CD14-positive monocyte (primary cell): ENCODE results near the gene CCDC186. TPM values are rescaled to one million over a fixed set of nuclear protein-coding genes. Genes with fewer than 3 reads are reported as not detected.

Experiments
- DNase-seq, 3 donors: peaks; one replicate each; pipeline ENCODE4 v3.0.0-alpha.2; 2011 to 2022
- H2AFZ ChIP-seq: 2 replicates; pipeline ENCODE4 v1.6.0; 2012; ENCODE audit warnings: mild to moderate bottlenecking, low read depth, low read length, inconsistent platforms; ENCODE audit not compliant: insufficient read depth, poor library complexity, severe bottlenecking
- H3K27ac ChIP-seq, 2 donors: 1 replicate in 1 of 2; 2 replicates in 1 of 2; pipeline ENCODE4 v1.5.1; 2012 to 2013; ENCODE audit warnings: low read length in 2 of 2, control low read depth in 1 of 2, inconsistent platforms in 1 of 2, low read depth in 1 of 2, mild to moderate bottlenecking in 1 of 2
- H3K27me3 ChIP-seq, 2 donors: one replicate each; pipeline versions ENCODE4 v1.6.0 to v1.6.1; 2011 to 2013; ENCODE audit warnings: low read length in 2 of 2; ENCODE audit not compliant: control insufficient read depth in 2 of 2, insufficient read depth in 2 of 2
- H3K36me3 ChIP-seq, 2 donors: replicated peaks in 1 of 2; 1 replicate in 1 of 2; 2 replicates in 1 of 2; pipeline versions ENCODE4 v1.5.1 to v1.6.1; 2012 to 2013; ENCODE audit warnings: low read length in 2 of 2, control low read depth in 1 of 2, inconsistent platforms in 1 of 2, mild to moderate bottlenecking in 1 of 2; ENCODE audit not compliant: insufficient read depth in 2 of 2, control insufficient read depth in 1 of 2
- H3K4me1 ChIP-seq, 2 donors: 1 replicate in 1 of 2; 2 replicates in 1 of 2; pipeline versions ENCODE4 v1.5.1 to v1.6.1; 2012 to 2013; ENCODE audit warnings: low read length in 2 of 2, control low read depth in 1 of 2, inconsistent platforms in 1 of 2, mild to moderate bottlenecking in 1 of 2, moderate library complexity in 1 of 2; ENCODE audit not compliant: insufficient read depth in 2 of 2, control insufficient read depth in 1 of 2
- H3K4me2 ChIP-seq: replicated peaks from 2 replicates; pipeline ENCODE3; 2012; ENCODE audit warnings: low read length, moderate library complexity, mild to moderate bottlenecking; ENCODE audit not compliant: poor library complexity, severe bottlenecking; ENCODE audit errors: extremely low read depth
- H3K4me3 ChIP-seq, 3 experiments: fragments of 200-600 bp in 1 of 3; sonication (generic) in 1 of 3; replicated peaks in 1 of 3; 1 replicate in 2 of 3; 2 replicates in 1 of 3; pipeline ENCODE4 v1.5.1; 2011 to 2013; ENCODE audit warnings: low read length in 3 of 3, mild to moderate bottlenecking in 3 of 3, control low read depth in 2 of 3, low read depth in 2 of 3, inconsistent platforms in 1 of 3, moderate library complexity in 1 of 3
- H3K79me2 ChIP-seq: 2 replicates; pipeline ENCODE4 v1.6.0; 2012; ENCODE audit warnings: mild to moderate bottlenecking, control low read depth, inconsistent platforms, low read length, moderate library complexity; ENCODE audit not compliant: insufficient read depth
- H3K9ac ChIP-seq: 2 replicates; pipeline ENCODE4 v1.6.0; 2017; ENCODE audit warnings: low read length, mild to moderate bottlenecking; ENCODE audit not compliant: insufficient read depth, poor library complexity, severe bottlenecking
- H3K9me3 ChIP-seq, 2 donors: replicated peaks in 1 of 2; 1 replicate in 1 of 2; 2 replicates in 1 of 2; pipeline versions ENCODE4 v1.5.1 to v1.6.1; 2012 to 2013; ENCODE audit warnings: low read length in 2 of 2, control low read depth in 1 of 2; ENCODE audit not compliant: control insufficient read depth in 1 of 2, insufficient read depth in 1 of 2
- H4K20me1 ChIP-seq: 2 replicates; pipeline ENCODE4 v1.6.0; 2012; ENCODE audit warnings: mild to moderate bottlenecking, low read length, control low read depth, moderate library complexity; ENCODE audit not compliant: insufficient read depth
- H3K27ac Mint-ChIP-seq, 7 donors: one replicate each; pipeline ENCODE4 v1.8.0; 2020; ENCODE audit warnings: mild to moderate bottlenecking in 7 of 7, mixed read lengths in 7 of 7, moderate library complexity in 6 of 7, inconsistent platforms in 2 of 7
- H3K27me3 Mint-ChIP-seq, 3 donors: one replicate each; pipeline ENCODE4 v1.8.0; 2021 to 2022; ENCODE audit warnings: low read depth in 3 of 3, mild to moderate bottlenecking in 3 of 3, mixed read lengths in 3 of 3, moderate library complexity in 3 of 3, inconsistent platforms in 1 of 3
- H3K36me3 Mint-ChIP-seq, 2 donors: one replicate each; pipeline ENCODE4 v1.8.0; 2020; ENCODE audit warnings: mixed read lengths in 2 of 2, inconsistent platforms in 1 of 2, mild to moderate bottlenecking in 1 of 2
- H3K4me1 Mint-ChIP-seq: one replicate; pipeline ENCODE4 v1.8.0; 2020; ENCODE audit warnings: mild to moderate bottlenecking, mixed read lengths
- H3K4me3 Mint-ChIP-seq, 2 donors: one replicate each; pipeline ENCODE4 v1.8.0; 2020; ENCODE audit warnings: mild to moderate bottlenecking in 2 of 2, mixed read lengths in 2 of 2, moderate library complexity in 1 of 2
- H3K9me3 Mint-ChIP-seq, 7 donors: one replicate each; pipeline ENCODE4 v1.8.0; 2020 to 2022; ENCODE audit warnings: mixed read lengths in 7 of 7, mild to moderate bottlenecking in 6 of 7, moderate library complexity in 6 of 7, inconsistent platforms in 2 of 7
- WGBS: methylation state at CpG from one replicate; pipeline ENCODE4 v1.1.5; 2013; ENCODE audit warnings: missing lambda C conversion rate; ENCODE audit not compliant: insufficient coverage; 5-methylcytosine and 5-hydroxymethylcytosine counted together
- intact Hi-C, 2 donors: fragments of 100-400 bp; cut with micrococcal nuclease; formaldehyde crosslinking; loops; one replicate each; pipeline versions ENCODE4 v1.15.0 to v1.15.1; 2023
- polyA plus RNA-seq, 3 donors: library from polyadenylated mRNA; depleted of rRNA in 1 of 3; unstranded in 2 of 3; stranded (reverse) in 1 of 3; fragments of 300-500 nt in 2 of 3; fragments of >200 nt in 1 of 3; fragmentation: Illumina TruSeq in 2 of 3; gene quantifications; 1 replicate in 2 of 3; 2 replicates in 1 of 3; pipeline ENCODE4 v1.2.3, GENCODE V29; 2012 to 2021
- TF ChIP-seq, protein P1 (sequence below): fragments of 200-600 bp; IDR thresholded peaks from one replicate; pipeline ENCODE4 v1.8.0; 2022; ENCODE audit warnings: antibody characterized with exemption, mild to moderate bottlenecking

CCDC186 gene
- polyA plus RNA-seq, 3 donors, result 6.9 to 9.8 (median 8.9) TPM

DNA sequence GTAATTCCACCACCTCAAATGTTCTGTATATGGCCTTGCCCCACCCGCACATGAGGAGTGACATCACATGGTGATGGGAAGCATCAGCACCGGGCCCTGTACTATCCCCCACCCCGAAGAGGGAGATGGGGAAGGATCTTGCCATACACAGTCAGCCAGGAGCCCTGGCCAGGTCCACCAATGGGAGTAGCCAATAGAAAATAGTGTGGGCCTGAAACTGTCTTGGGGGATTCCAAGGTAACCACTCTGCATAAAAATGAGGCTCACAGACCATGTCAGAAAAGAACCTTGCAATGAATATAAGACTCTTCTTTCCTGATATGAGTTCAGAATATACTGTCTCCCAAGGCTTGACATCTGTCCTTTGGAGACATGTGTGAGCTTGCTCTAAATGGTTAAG is 79.2 kb downstream of the CCDC186 start:
- H3K4me3 Mint-ChIP-seq, result no peak overlapping the region

DNA sequence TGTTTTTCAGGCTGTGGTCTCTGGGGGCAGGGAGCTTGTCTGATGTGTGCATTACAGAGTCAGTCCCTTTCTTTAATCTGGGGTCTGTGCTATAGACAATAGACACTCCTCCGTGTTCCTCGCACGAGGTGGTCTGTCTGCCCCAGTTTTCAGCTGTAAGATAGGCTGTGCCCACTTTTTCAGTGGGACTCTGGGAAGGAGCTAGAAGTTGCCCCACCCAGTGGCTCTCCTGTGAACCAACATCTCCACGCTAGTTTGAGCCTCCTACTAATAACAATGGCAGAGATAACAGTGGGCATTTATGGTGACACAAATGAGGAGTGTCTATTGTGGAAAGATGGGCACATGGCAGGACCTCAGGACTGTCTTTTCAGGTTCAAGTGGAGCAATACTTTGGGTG is 86.3 kb downstream of the CCDC186 start:
- Mint-ChIP-seq H3K4me1 (peaks cover 4% of the 10 kb centered on the region), H3K36me3 (no peaks in the 10 kb centered on the region), H3K27ac (no peak overlapping the region), H3K9me3 (peaks cover 0 to 2% (median 0%) of the 10 kb centered on the region in 7 donors), H3K27me3 (peaks cover 0 to 5% (median 1%) of the 10 kb centered on the region in 3 donors), H3K4me3 (no peak overlapping the region)
- no peak overlapping the region for H3K27ac ChIP-seq
- 84% methylated on average over 3 of the region's 4 CpGs for WGBS
- H2AFZ ChIP-seq, result no peak overlapping the region
- no peaks in the 10 kb centered on the region for H3K36me3 ChIP-seq
- no peak overlapping the region for H3K4me2 ChIP-seq
- intact Hi-C loops, result no loop called here
- no peaks in the 10 kb centered on the region for H3K79me2 ChIP-seq
- no peaks in the 10 kb centered on the region for H3K27me3 ChIP-seq
- TF ChIP-seq, protein P1, sequence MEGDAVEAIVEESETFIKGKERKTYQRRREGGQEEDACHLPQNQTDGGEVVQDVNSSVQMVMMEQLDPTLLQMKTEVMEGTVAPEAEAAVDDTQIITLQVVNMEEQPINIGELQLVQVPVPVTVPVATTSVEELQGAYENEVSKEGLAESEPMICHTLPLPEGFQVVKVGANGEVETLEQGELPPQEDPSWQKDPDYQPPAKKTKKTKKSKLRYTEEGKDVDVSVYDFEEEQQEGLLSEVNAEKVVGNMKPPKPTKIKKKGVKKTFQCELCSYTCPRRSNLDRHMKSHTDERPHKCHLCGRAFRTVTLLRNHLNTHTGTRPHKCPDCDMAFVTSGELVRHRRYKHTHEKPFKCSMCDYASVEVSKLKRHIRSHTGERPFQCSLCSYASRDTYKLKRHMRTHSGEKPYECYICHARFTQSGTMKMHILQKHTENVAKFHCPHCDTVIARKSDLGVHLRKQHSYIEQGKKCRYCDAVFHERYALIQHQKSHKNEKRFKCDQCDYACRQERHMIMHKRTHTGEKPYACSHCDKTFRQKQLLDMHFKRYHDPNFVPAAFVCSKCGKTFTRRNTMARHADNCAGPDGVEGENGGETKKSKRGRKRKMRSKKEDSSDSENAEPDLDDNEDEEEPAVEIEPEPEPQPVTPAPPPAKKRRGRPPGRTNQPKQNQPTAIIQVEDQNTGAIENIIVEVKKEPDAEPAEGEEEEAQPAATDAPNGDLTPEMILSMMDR, result no peak
- H3K9ac ChIP-seq, result no peak overlapping the region
- no peak overlapping the region for H3K4me3 ChIP-seq
- peaks cover 0 to 3% of the 10 kb centered on the region in 2 donors for H3K9me3 ChIP-seq
- no peaks in the 10 kb centered on the region for H4K20me1 ChIP-seq
- DNase-seq, result no peak
- no peaks in the 10 kb centered on the region for H3K4me1 ChIP-seq

More for the DNA sequence above, 79.2 kb downstream of the CCDC186 start:
- Histone ChIP-seq H3K27ac (no peak overlapping the region), H3K4me3 (no peak overlapping the region), H3K79me2 (no peaks in the 10 kb centered on the region), H3K27me3 (no peaks in the 10 kb centered on the region), H3K9me3 (peaks cover 0 to 9% of the 10 kb centered on the region in 2 donors), H3K36me3 (no peaks in the 10 kb centered on the region), H3K4me2 (no peak overlapping the region), H2AFZ (no peak overlapping the region), H3K9ac (no peak overlapping the region), H4K20me1 (no peaks in the 10 kb centered on the region), H3K4me1 (peaks cover 24 to 36% of the 10 kb centered on the region in 2 donors)
- Mint-ChIP-seq H3K27me3 (peaks cover 4 to 5% (median 5%) of the 10 kb centered on the region in 3 donors), H3K4me1 (peaks cover 43% of the 10 kb centered on the region), H3K36me3 (peaks cover 0 to 4% of the 10 kb centered on the region in 2 donors), H3K9me3 (peaks cover 0 to 12% (median 10%) of the 10 kb centered on the region in 7 donors), H3K27ac (no peak overlapping the region)
- intact Hi-C loops, result no loop called here
- no peak for DNase-seq
- TF ChIP-seq, protein P1, result no peak
- 100% methylated on average over 1 of the region's 3 CpGs for WGBS
